Endothelial cell (in vitro differentiated cells): Measurements from ENCODE around the gene MAD1L1. TPM values are rescaled to one million over a fixed set of nuclear protein-coding genes. Genes with fewer than 3 reads are reported as not detected.

Source experiments
- DNase-seq: peaks from one replicate; pipeline ENCODE4 v3.0.0; 2021; ENCODE audit warnings: low spot score
- H3K27ac Mint-ChIP-seq: one replicate; pipeline ENCODE4 v1.8.0; 2021; ENCODE audit warnings: mixed read lengths, inconsistent platforms; ENCODE audit not compliant: unreplicated experiment
- H3K27me3 Mint-ChIP-seq: one replicate; pipeline ENCODE4 v1.8.0; 2021; ENCODE audit warnings: mild to moderate bottlenecking, moderate library complexity, mixed read lengths, inconsistent platforms; ENCODE audit not compliant: unreplicated experiment
- H3K36me3 Mint-ChIP-seq: one replicate; pipeline ENCODE4 v1.8.0; 2021; ENCODE audit warnings: mild to moderate bottlenecking, low read depth, mixed read lengths, inconsistent platforms; ENCODE audit not compliant: unreplicated experiment
- H3K4me1 Mint-ChIP-seq: one replicate; pipeline ENCODE4 v1.8.0; 2021; ENCODE audit warnings: mild to moderate bottlenecking, mixed read lengths, inconsistent platforms; ENCODE audit not compliant: unreplicated experiment
- H3K4me3 Mint-ChIP-seq: one replicate; pipeline ENCODE4 v1.8.0; 2021; ENCODE audit warnings: mild to moderate bottlenecking, mixed read lengths, inconsistent platforms; ENCODE audit not compliant: unreplicated experiment
- H3K9me3 Mint-ChIP-seq: one replicate; pipeline ENCODE4 v1.8.0; 2021; ENCODE audit warnings: mixed read lengths, inconsistent platforms; ENCODE audit not compliant: unreplicated experiment
- total RNA-seq: library from RNA; stranded (reverse); fragmentation: NEBNext Ultra II Directional; extraction: Animal tissue kit (Norgen Biotek cat#: 25700); gene quantifications from one replicate; pipeline ENCODE4 v1.2.1, GENCODE V29; 2021; ENCODE audit not compliant: unreplicated experiment
- TF ChIP-seq, protein P1 (sequence below): fragments of 200-600 bp; sonication (generic); IDR thresholded peaks from one replicate; pipeline ENCODE4 v1.5.0; 2021; ENCODE audit warnings: antibody characterized with exemption; ENCODE audit not compliant: unreplicated experiment

Gene MAD1L1
- total RNA-seq, 1 donor from 2014 or later = 43.3 TPM

DNA sequence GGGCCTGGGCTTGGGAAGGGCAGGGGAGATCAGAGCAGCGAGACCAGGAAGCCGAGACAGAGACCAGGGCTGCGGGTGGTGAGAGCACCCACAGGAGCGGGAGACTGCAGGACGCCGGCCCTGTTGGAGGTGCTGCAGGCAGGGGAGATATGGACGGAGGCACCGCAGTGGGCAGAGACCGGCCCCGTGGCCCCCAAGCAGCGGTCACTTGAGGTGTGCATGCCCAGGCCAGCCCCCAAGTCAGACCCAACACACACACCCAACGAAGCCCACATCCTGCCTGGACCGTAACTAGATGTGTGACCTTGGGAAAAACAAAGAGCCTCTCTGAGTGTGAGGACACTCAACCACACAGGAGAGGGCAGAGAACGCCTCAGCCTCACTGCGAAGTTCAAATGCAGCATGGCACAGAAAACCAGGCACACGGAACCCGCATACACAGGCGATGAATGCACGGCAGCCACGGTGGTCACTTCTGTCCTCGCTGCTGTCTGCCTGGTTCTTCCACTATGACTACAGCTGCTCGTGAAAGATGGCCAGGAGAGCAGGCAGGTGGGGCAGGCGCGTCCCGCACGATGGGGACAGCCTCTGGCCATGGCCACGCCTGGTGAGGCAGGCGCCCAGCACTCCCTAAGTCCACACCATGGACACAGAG is 214.7 kb downstream of the MAD1L1 start:
- H3K4me1 Mint-ChIP-seq = no peaks in the 10 kb centered on the region
- TF ChIP-seq, protein P1, sequence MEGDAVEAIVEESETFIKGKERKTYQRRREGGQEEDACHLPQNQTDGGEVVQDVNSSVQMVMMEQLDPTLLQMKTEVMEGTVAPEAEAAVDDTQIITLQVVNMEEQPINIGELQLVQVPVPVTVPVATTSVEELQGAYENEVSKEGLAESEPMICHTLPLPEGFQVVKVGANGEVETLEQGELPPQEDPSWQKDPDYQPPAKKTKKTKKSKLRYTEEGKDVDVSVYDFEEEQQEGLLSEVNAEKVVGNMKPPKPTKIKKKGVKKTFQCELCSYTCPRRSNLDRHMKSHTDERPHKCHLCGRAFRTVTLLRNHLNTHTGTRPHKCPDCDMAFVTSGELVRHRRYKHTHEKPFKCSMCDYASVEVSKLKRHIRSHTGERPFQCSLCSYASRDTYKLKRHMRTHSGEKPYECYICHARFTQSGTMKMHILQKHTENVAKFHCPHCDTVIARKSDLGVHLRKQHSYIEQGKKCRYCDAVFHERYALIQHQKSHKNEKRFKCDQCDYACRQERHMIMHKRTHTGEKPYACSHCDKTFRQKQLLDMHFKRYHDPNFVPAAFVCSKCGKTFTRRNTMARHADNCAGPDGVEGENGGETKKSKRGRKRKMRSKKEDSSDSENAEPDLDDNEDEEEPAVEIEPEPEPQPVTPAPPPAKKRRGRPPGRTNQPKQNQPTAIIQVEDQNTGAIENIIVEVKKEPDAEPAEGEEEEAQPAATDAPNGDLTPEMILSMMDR = no peak
- no peak overlapping the region for H3K27ac Mint-ChIP-seq
- H3K27me3 Mint-ChIP-seq = peaks cover 8% of the 10 kb centered on the region
- H3K4me3 Mint-ChIP-seq = no peak overlapping the region
- H3K9me3 Mint-ChIP-seq = no peaks in the 10 kb centered on the region
- no peak for DNase-seq
- peaks cover 3% of the 10 kb centered on the region for H3K36me3 Mint-ChIP-seq

DNA sequence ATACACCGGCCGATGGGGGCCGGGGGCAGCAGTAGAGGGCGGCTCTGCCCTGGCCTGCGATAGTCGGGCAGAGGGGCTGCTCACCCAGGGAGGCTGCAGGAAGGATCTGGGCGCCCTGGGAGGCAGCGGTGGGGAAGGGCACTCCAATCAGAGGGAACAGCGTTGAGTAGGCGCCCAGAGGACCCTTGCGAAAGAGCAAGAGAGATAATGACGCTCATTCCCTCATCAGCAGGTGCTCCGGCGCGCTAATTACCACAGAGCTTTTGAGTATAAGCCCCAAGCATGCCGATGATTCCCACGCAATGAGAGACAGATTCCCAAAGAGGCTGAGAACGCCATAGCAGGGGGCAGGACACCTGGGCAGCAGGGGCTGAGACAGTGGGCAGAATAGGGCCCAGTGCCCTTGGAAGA is 215.3 kb downstream of the MAD1L1 start:
- no peak overlapping the region for H3K27ac Mint-ChIP-seq
- peaks cover 7% of the 10 kb centered on the region for H3K36me3 Mint-ChIP-seq
- no peak overlapping the region for H3K4me3 Mint-ChIP-seq
- TF ChIP-seq, protein P1 = no peak
- H3K9me3 Mint-ChIP-seq = no peaks in the 10 kb centered on the region
- H3K27me3 Mint-ChIP-seq = peaks cover 8% of the 10 kb centered on the region
- H3K4me1 Mint-ChIP-seq = no peaks in the 10 kb centered on the region
- no peak for DNase-seq

DNA sequence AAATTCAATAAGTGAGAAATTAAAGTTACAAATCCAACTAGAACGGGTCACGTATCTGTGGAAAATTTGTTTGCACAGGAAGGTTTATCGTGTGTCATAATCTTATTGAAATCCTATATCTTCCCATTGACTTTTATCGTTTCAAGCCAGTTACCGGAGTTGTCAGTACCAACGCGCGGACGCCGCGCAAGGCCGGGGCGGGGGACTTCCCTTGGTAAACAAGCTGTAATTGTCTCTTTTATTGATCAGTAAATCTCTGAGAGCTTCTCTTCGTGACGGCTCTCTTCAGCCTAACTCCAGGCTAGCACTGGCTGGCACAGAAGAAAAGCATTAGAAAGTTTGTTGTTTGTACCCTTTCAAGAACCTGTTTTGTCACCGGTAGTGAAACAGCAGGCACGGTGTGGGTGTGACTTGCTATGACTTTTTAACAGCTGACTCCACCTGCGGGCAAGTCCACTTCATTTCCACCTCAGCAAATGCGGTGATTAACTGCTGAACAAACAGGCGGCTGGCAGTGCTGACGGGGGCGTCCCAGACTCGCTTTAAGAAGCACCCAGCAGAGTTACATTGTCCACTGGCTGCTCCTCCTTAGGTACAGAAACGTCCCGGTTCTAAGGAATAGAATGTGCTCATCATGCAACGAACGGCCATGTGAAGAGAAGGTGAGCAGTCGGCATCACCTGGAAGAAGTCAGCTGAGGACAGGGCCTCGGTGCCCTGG is 215.8 kb downstream of the MAD1L1 start:
- no peaks in the 10 kb centered on the region for H3K4me1 Mint-ChIP-seq
- H3K9me3 Mint-ChIP-seq = no peaks in the 10 kb centered on the region
- H3K27ac Mint-ChIP-seq = no peak overlapping the region
- TF ChIP-seq, protein P1 = no peak
- H3K36me3 Mint-ChIP-seq = peaks cover 7% of the 10 kb centered on the region
- no peak overlapping the region for H3K4me3 Mint-ChIP-seq
- peaks cover 8% of the 10 kb centered on the region for H3K27me3 Mint-ChIP-seq
- no peak for DNase-seq

DNA sequence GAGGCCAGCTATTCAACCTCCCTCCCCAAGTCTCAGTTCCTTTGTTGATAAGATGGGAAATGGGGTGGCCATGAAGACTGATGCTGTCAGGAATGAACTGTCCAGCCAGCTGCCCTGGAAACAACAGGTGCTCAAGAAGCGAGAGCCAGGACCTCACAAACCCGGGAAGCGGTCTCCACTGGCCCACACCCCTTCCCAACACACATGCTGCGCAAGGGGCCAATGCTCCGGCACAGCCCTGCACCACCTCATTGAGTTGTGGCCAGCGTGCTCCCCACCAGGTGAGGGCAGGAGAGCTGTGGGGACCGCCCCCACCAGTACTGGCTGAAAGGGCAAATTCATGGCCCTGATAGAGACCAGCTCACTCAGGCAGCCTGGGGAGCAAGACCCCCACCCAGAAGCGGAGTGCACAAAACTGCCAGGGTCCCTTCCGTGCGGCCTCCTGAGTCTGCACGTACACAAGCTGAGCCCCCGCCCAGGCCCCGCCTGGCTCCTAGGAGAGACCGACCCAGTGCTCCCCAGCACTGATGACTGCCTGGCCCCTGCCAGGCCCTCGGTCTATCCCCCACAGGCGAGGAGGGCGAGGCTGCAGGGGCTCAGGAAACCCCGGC is 216.6 kb downstream of the MAD1L1 start:
- no peak for DNase-seq
- TF ChIP-seq, protein P1 = no peak
- Mint-ChIP-seq H3K9me3 (no peaks in the 10 kb centered on the region), H3K36me3 (peaks cover 7% of the 10 kb centered on the region), H3K27me3 (peaks cover 8% of the 10 kb centered on the region), H3K4me1 (no peaks in the 10 kb centered on the region), H3K4me3 (no peak overlapping the region), H3K27ac (no peak overlapping the region)
